ACC112 (cell line): Measurements from ENCODE around the gene CHSY1.

Experiments
- H2AFZ ChIP-seq: fragments of 200-600 bp; sonication (generic); one replicate; pipeline ENCODE4 v1.6.0; 2017; ENCODE audit warnings: antibody characterized with exemption, low read length; ENCODE audit not compliant: unreplicated experiment
- H3K27ac ChIP-seq: fragments of 200-600 bp; sonication (generic); 2 replicates; pipeline ENCODE4 v1.5.1; 2014; ENCODE audit warnings: low read depth, mild to moderate bottlenecking, antibody characterized with exemption, low read length, moderate library complexity
- H3K27me3 ChIP-seq: fragments of 200-600 bp; sonication (generic); 2 replicates; pipeline ENCODE4 v1.6.1; 2014; ENCODE audit warnings: mild to moderate bottlenecking, antibody characterized with exemption, low read length, moderate library complexity, mixed read lengths; ENCODE audit not compliant: insufficient read depth
- H3K36me3 ChIP-seq: fragments of 200-600 bp; sonication (generic); 2 replicates; pipeline ENCODE4 v1.6.1; 2016; ENCODE audit warnings: mild to moderate bottlenecking, antibody characterized with exemption, low read length, moderate library complexity, mixed read lengths; ENCODE audit not compliant: insufficient read depth
- H3K4me1 ChIP-seq: fragments of 200-600 bp; sonication (generic); one replicate; pipeline ENCODE4 v1.6.1; 2016; ENCODE audit warnings: low read length, mixed read lengths; ENCODE audit not compliant: insufficient read depth, unreplicated experiment, control insufficient read depth
- H3K4me3 ChIP-seq: fragments of 200-600 bp; sonication (generic); 2 replicates; pipeline ENCODE4 v1.5.1; 2014; ENCODE audit warnings: mild to moderate bottlenecking, low read depth, low read length
- H3K79me2 ChIP-seq: fragments of 200-600 bp; sonication (generic); one replicate; pipeline ENCODE4 v1.6.0; 2016; ENCODE audit warnings: low read length; ENCODE audit not compliant: control insufficient read depth, unreplicated experiment, insufficient read depth

The CHSY1 gene

DNA sequence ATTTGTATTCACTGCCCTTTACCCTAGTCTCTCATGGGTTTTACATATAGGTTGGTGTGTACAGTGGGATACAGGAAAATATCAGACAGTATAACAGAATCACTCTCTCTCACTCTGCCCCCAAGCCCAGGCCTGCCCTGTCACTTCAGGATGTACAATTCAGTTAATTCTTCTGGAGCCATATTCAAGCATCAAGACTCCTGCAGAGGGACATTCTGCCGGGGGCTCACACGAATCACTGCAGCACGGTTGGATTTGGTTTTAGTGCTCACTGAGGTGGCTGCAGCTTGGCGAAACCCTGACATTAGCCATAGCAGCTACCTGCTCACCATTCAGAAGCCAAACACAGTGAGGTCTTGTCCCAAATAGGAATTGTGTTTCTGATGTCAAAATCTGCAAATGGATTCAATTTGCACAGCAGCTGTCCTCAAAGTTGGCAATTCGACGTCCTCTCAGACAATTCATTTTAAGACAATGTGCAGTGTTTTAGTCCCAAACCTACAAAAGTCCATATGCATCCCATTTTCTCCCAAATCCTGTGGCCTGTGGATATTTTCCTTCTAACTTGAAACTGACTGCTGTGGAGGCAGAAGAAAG is 82.9 kb downstream of the CHSY1 start:
- no peak overlapping the region for H2AFZ ChIP-seq
- peak overlapping the region; percentile 28 for H3K4me3 ChIP-seq
- H3K27ac ChIP-seq = peak overlapping the region; percentile 93

DNA sequence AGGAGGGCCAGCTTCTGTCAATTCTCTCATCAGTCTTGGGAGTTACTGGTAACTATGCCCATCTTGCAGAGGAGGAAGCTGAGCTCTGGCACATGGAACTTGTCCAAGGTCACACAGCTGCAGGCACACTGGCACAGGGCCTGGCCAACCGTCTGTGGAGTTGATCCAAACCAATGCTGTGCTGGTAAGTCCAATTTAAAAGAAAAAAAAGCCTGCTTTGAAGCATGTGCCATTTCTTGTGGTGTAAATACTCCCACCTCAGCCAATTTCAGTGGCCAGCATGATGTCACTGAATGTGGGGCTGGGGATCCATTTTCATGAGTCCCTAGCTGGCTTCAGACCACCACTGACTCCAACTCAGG is 83.4 kb downstream of the CHSY1 start:
- H3K4me1 ChIP-seq = peaks cover 57% of the 10 kb centered on the region
- peak overlapping the region; percentile 93 for H3K27ac ChIP-seq
- H3K36me3 ChIP-seq = 0 out of 2 replicates have a peak, but pooled peaks cover 4% of the 10 kb centered on the region
- no peaks in the 10 kb centered on the region for H3K27me3 ChIP-seq
- peak overlapping the region; percentile 28 for H3K4me3 ChIP-seq
- peaks cover 4% of the 10 kb centered on the region for H3K79me2 ChIP-seq
- H2AFZ ChIP-seq = no peak overlapping the region

More for the DNA sequence above, 82.9 kb downstream of the CHSY1 start:
- Histone ChIP-seq H3K4me1 (peaks cover 57% of the 10 kb centered on the region), H3K79me2 (peaks cover 4% of the 10 kb centered on the region), H3K27me3 (no peaks in the 10 kb centered on the region), H3K36me3 (0 out of 2 replicates have a peak, but pooled peaks cover 4% of the 10 kb centered on the region)

GRCh38 chr15:101167753-101168462 is 83.9 kb downstream of the CHSY1 start:
- no peaks in the 10 kb centered on the region for H3K27me3 ChIP-seq
- peaks cover 2% of the 10 kb centered on the region for H3K79me2 ChIP-seq
- 0 out of 2 replicates have a peak, but pooled peaks cover 4% of the 10 kb centered on the region for H3K36me3 ChIP-seq
- H3K4me1 ChIP-seq = peaks cover 57% of the 10 kb centered on the region
- H2AFZ ChIP-seq = peak overlapping the region; percentile 39
- H3K27ac ChIP-seq = peak overlapping the region; percentile 93
- peak overlapping the region; percentile 28 for H3K4me3 ChIP-seq

DNA sequence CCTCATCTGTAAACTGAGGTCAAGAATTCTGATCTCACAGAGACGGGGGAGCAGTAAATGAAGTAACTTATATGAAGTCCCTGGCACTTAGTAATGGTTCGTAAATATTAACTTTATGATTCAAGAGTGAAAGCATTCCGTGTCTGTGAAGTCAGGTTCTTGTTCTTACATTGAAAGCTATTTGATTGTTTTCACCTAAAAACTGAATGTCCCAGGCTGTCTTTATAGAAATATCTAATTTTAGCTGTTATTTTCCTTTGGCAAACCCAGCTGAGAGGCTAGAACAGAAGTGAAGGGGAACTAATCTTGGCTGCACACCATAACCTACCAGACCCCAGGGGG is 84.5 kb downstream of the CHSY1 start:
- Histone ChIP-seq H3K36me3 (0 out of 2 replicates have a peak, but pooled peaks cover 4% of the 10 kb centered on the region), H3K4me3 (peak overlapping the region; percentile 28), H3K79me2 (no peaks in the 10 kb centered on the region), H3K27ac (peak overlapping the region; percentile 93), H2AFZ (peak overlapping the region; percentile 39), H3K27me3 (no peaks in the 10 kb centered on the region), H3K4me1 (peaks cover 53% of the 10 kb centered on the region)

- Histone ChIP-seq H3K27me3 (no peaks in the 10 kb centered on the region), H3K36me3 (0 out of 2 replicates have a peak, but pooled peaks cover 4% of the 10 kb centered on the region), H3K4me1 (peaks cover 40% of the 10 kb centered on the region), H2AFZ (no peak overlapping the region), H3K27ac (no peak overlapping the region), H3K79me2 (no peaks in the 10 kb centered on the region), H3K4me3 (no peak overlapping the region)
Measured at GRCh38 chr15:101165905-101166471, 85.9 kb downstream of the CHSY1 start.

GRCh38 chr15:101162701-101163483 is 89.0 kb downstream of the CHSY1 start:
- H3K4me3 ChIP-seq = no peak overlapping the region
- no peak overlapping the region for H3K27ac ChIP-seq
- no peak overlapping the region for H2AFZ ChIP-seq
- H3K4me1 ChIP-seq = peaks cover 9% of the 10 kb centered on the region
- H3K79me2 ChIP-seq = no peaks in the 10 kb centered on the region
- H3K27me3 ChIP-seq = no peaks in the 10 kb centered on the region
- 0 out of 2 replicates have a peak, but pooled peaks cover 4% of the 10 kb centered on the region for H3K36me3 ChIP-seq

- Histone ChIP-seq H3K4me3 (no peak overlapping the region), H2AFZ (no peak overlapping the region), H3K36me3 (0 out of 2 replicates have a peak, but pooled peaks cover 3% of the 10 kb centered on the region), H3K79me2 (no peaks in the 10 kb centered on the region), H3K27me3 (no peaks in the 10 kb centered on the region), H3K4me1 (no peaks in the 10 kb centered on the region), H3K27ac (no peak overlapping the region)
Measured at GRCh38 chr15:101161656-101162055, 90.2 kb downstream of the CHSY1 start.

DNA sequence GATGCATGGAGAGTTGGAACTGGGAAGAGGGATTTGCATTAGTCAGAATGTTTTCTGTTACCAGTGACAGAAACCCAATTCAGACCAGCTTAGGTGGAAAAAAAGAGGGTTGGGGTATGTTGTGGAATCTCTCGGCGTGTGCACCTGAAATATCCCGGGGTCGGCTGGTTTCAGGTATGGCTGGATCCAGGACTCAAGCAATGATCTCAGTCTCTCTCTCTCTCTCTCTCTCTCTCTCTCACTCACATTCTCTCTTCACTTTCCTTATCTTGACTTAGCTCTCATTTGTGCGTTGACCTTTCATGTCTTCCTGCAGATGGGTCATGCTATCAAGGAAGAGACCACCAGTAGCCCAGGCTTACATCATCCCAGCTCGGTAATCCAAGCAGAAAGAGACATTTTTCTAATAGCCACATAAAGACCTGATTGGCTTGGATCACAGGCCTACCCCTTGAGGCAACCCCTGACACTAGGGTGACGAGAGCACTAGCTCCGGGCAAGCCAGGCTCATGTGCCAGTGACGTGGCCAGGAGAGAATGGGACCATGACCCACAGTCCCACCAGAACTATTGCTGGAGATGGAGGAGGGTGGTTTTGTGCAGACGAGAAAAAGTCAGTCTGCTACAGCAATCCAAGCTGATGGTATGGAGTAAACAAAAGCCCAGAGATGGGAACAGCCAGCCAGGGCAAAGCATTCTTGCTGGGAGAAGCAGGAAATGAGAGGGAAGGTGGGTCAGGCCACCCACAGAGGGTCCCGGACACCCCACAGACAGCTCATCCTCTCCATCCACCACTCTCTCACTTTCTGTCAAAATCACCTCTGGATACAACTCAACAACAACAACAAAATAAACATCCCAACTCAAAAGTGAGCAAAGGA is 91.7 kb downstream of the CHSY1 start:
- H3K4me1 ChIP-seq = no peaks in the 10 kb centered on the region
- H3K79me2 ChIP-seq = no peaks in the 10 kb centered on the region
- H3K4me3 ChIP-seq = no peak overlapping the region
- no peaks in the 10 kb centered on the region for H3K36me3 ChIP-seq
- no peaks in the 10 kb centered on the region for H3K27me3 ChIP-seq
- H3K27ac ChIP-seq = no peak overlapping the region
- H2AFZ ChIP-seq = no peak overlapping the region

GRCh38 chr15:101159096-101159935 is 92.5 kb downstream of the CHSY1 start:
- no peak overlapping the region for H3K27ac ChIP-seq
- no peaks in the 10 kb centered on the region for H3K36me3 ChIP-seq

More at GRCh38 chr15:101159096-101159935, 92.5 kb downstream of the CHSY1 start:
- H2AFZ ChIP-seq = no peak overlapping the region
- no peaks in the 10 kb centered on the region for H3K4me1 ChIP-seq
- no peaks in the 10 kb centered on the region for H3K27me3 ChIP-seq
- no peak overlapping the region for H3K4me3 ChIP-seq
- no peaks in the 10 kb centered on the region for H3K79me2 ChIP-seq
